MM.1S (cell line): ENCODE results near the gene ATRN.

Experiments used
- CTCF ChIP-seq: fragments of 300-600 bp; sonication (generic); IDR thresholded peaks from 2 replicates; pipeline ENCODE4 v1.5.1; 2016; ENCODE audit warnings: antibody characterized with exemption, low read length, mixed read lengths
- EZH2 ChIP-seq: fragments of 300-600 bp; sonication (generic); optimal IDR thresholded peaks from 2 replicates; pipeline ENCODE3; 2017; ENCODE audit warnings: low read depth, mild to moderate bottlenecking, antibody characterized with exemption, low read length, mixed read lengths
- EZH2phosphoT487 ChIP-seq: fragments of 300-600 bp; sonication (generic); IDR thresholded peaks from 2 replicates; pipeline ENCODE4 v1.6.1; 2018; ENCODE audit warnings: antibody characterized with exemption, low read length

DNA sequence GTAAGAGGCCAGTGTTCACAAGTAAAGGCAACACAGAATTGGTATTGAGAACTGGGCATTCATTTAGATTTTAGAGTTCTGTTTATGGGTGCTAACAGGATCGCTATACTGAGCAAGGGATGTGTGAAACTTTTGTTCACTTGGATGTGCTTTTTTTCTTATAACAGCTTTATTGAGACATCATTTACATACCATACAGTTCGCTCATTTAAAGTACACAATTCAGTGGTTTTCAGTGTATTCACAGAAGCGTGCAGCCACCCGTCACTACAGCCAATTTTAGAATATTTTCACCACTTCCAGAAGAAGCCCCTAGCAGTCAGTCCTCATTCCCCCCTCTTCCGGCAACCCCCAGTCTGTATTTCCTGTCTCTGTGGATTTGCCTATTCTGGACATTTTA is 143.6 kb downstream of the ATRN start:
- no peak for TF ChIP-seq CTCF
- TF ChIP-seq EZH2, result no peak
- TF ChIP-seq EZH2phosphoT487, result no peak
